GM23338 (cell line): Measurements from ENCODE around the gene TSHZ2. TPM values are rescaled to one million over a fixed set of nuclear protein-coding genes. Genes with fewer than 3 reads are reported as not detected.

ENCODE experiments used
- ATAC-seq: fragments of 200-7000 bp; cut with Tn5 transposase; 3 replicates; pipeline ENCODE4 v1.9.1; 2020
- DNase-seq: peaks from one replicate; pipeline ENCODE4 v3.0.0-alpha.2; 2015; ENCODE audit warnings: low spot score
- H2AFZ ChIP-seq: fragments of 200-600 bp; sonication (generic); 2 replicates; pipeline ENCODE4 v1.8.0; 2016; ENCODE audit warnings: antibody characterized with exemption, mild to moderate bottlenecking, moderate library complexity
- H3F3A ChIP-seq: fragments of 200-600 bp; sonication (generic); replicated peaks from 2 replicates; pipeline ENCODE4 v1.8.0; 2017; ENCODE audit warnings: antibody characterized with exemption, mixed run types, low read depth
- H3K27ac ChIP-seq: fragments of 200-600 bp; sonication (generic); 2 replicates; pipeline ENCODE4 v1.6.1; 2016; ENCODE audit warnings: low read depth
- H3K27me3 ChIP-seq: fragments of 200-600 bp; sonication (generic); 2 replicates; pipeline ENCODE4 v1.8.0; 2016; ENCODE audit warnings: mild to moderate bottlenecking, mixed run types, moderate library complexity; ENCODE audit not compliant: insufficient read depth
- H3K36me3 ChIP-seq: fragments of 200-600 bp; sonication (generic); 2 replicates; pipeline ENCODE4 v1.8.0; 2016; ENCODE audit warnings: mild to moderate bottlenecking; ENCODE audit not compliant: insufficient read depth
- H3K4me1 ChIP-seq: fragments of 200-600 bp; sonication (generic); 2 replicates; pipeline ENCODE4 v1.8.0; 2016; ENCODE audit warnings: mild to moderate bottlenecking, moderate library complexity; ENCODE audit not compliant: insufficient read depth
- H3K4me2 ChIP-seq: fragments of 200-600 bp; sonication (generic); 2 replicates; pipeline ENCODE4 v1.7.1; 2017; ENCODE audit warnings: mixed run types
- H3K4me3 ChIP-seq: fragments of 200-600 bp; sonication (generic); 2 replicates; pipeline ENCODE4 v1.6.1; 2016; ENCODE audit warnings: mixed run types
- H3K79me2 ChIP-seq: fragments of 200-600 bp; sonication (generic); replicated peaks from 2 replicates; pipeline ENCODE4 v1.8.0; 2017; ENCODE audit warnings: mild to moderate bottlenecking; ENCODE audit not compliant: insufficient read depth
- H3K9me2 ChIP-seq: fragments of 200-600 bp; sonication (generic); 2 replicates; pipeline ENCODE4 v1.8.0; 2017; ENCODE audit not compliant: insufficient read depth
- H4K20me1 ChIP-seq: fragments of 200-600 bp; sonication (generic); replicated peaks from 2 replicates; pipeline ENCODE4 v1.8.0; 2017; ENCODE audit warnings: mild to moderate bottlenecking; ENCODE audit not compliant: insufficient read depth
- H3K27ac Mint-ChIP-seq: 2 replicates; pipeline ENCODE4 v1.8.0; 2020; ENCODE audit warnings: inconsistent platforms, mild to moderate bottlenecking, moderate library complexity, mixed read lengths
- H3K27me3 Mint-ChIP-seq: 3 replicates; pipeline ENCODE4 v1.8.0; 2022; ENCODE audit warnings: low read depth, mild to moderate bottlenecking, moderate library complexity, mixed read lengths, inconsistent platforms; ENCODE audit not compliant: insufficient read depth, poor library complexity
- H3K36me3 Mint-ChIP-seq: 3 replicates; pipeline ENCODE4 v1.8.0; 2021; ENCODE audit warnings: low read depth, mild to moderate bottlenecking, inconsistent platforms, moderate library complexity, mixed read lengths
- H3K4me1 Mint-ChIP-seq: 3 replicates; pipeline ENCODE4 v1.8.0; 2020; ENCODE audit warnings: mild to moderate bottlenecking, inconsistent platforms, mixed read lengths
- H3K4me3 Mint-ChIP-seq: 3 replicates; pipeline ENCODE4 v1.8.0; 2021; ENCODE audit warnings: moderate library complexity, mild to moderate bottlenecking, inconsistent platforms, mixed read lengths
- H3K9me3 Mint-ChIP-seq: 3 replicates; pipeline ENCODE4 v1.8.0; 2020; ENCODE audit warnings: moderate library complexity, mild to moderate bottlenecking, inconsistent platforms, mixed read lengths
- CREB1 ChIP-seq: fragments of 250-450 bp; sonication (Bioruptor Pico); IDR thresholded peaks from 2 replicates; pipeline ENCODE4 v1.5.0; 2020; ENCODE audit warnings: low read depth, mild to moderate bottlenecking, moderate library complexity
- CTCF ChIP-seq, 2 experiments: fragments of 200-600 bp in 1 of 2; sonication (generic) in 1 of 2; conservative IDR thresholded peaks; 2 replicates each; pipeline versions ENCODE4 v1.5.1 to v1.6.1; 2016 to 2017; ENCODE audit warnings: antibody characterized with exemption in 2 of 2, low read depth in 2 of 2, mild to moderate bottlenecking in 2 of 2, moderate library complexity in 1 of 2
- ETS1 ChIP-seq: IDR thresholded peaks from 2 replicates; pipeline ENCODE4 v1.6.1; 2016; ENCODE audit warnings: antibody characterized with exemption
- EZH2 ChIP-seq: fragments of 200-600 bp; sonication (generic); IDR thresholded peaks from one replicate; pipeline ENCODE4 v1.8.0; 2017; ENCODE audit warnings: antibody characterized with exemption, mild to moderate bottlenecking, low read depth; ENCODE audit not compliant: unreplicated experiment
- EZH2phosphoT487 ChIP-seq: fragments of 200-600 bp; sonication (generic); IDR thresholded peaks from one replicate; pipeline ENCODE4 v1.8.1; 2018; ENCODE audit warnings: antibody characterized with exemption; ENCODE audit not compliant: unreplicated experiment
- JUNB ChIP-seq: IDR thresholded peaks from one replicate; pipeline ENCODE4 v1.6.1; 2016; ENCODE audit warnings: antibody characterized with exemption; ENCODE audit not compliant: unreplicated experiment
- NANOG ChIP-seq: IDR thresholded peaks from 2 replicates; pipeline ENCODE4 v1.6.1; 2016; ENCODE audit warnings: antibody characterized with exemption, borderline replicate concordance
- POLR2AphosphoS5 ChIP-seq: IDR thresholded peaks from 2 replicates; pipeline ENCODE4 v1.6.1; 2016; ENCODE audit warnings: antibody characterized with exemption, low read depth
- STAT1 ChIP-seq: IDR thresholded peaks from one replicate; pipeline ENCODE4 v1.6.1; 2016; ENCODE audit warnings: antibody characterized with exemption; ENCODE audit not compliant: unreplicated experiment
- ZNF114 ChIP-seq: fragments of 250-450 bp; sonication (Bioruptor Pico); IDR thresholded peaks from 2 replicates; pipeline ENCODE4 v1.5.0; 2020; ENCODE audit warnings: mild to moderate bottlenecking, moderate library complexity
- ZNF331 ChIP-seq: fragments of 250-450 bp; sonication (Bioruptor Pico); IDR thresholded peaks from 2 replicates; pipeline ENCODE4 v1.5.0; 2020; ENCODE audit warnings: low read depth, mild to moderate bottlenecking, moderate library complexity
- polyA plus RNA-seq: library from polyadenylated mRNA; unstranded; fragments of >200 nt; fragmentation: Nextera tagmentation; extraction: Ambion mirVana; gene quantifications from 2 replicates; pipeline ENCODE4 v1.2.1, GENCODE V29; 2016
- total RNA-seq: library from RNA; depleted of rRNA; stranded (reverse); fragments of >200 nt; shearing (Covaris generic); gene quantifications from 2 replicates; pipeline ENCODE4 v1.2.3, GENCODE V29; 2014
- TF ChIP-seq, protein P1 (sequence below): fragments of 250-450 bp; sonication (Bioruptor Pico); IDR thresholded peaks from 2 replicates; pipeline ENCODE4 v1.5.0; 2020; ENCODE audit warnings: mild to moderate bottlenecking, moderate library complexity
- TF ChIP-seq, protein P2 (sequence below): IDR thresholded peaks from one replicate; pipeline ENCODE4 v1.6.1; 2018; ENCODE audit warnings: antibody characterized with exemption; ENCODE audit not compliant: unreplicated experiment

Gene TSHZ2
- total and polyA plus RNA-seq, 2 experiments from 2014 or later = 0.49 to 1.3 TPM

DNA sequence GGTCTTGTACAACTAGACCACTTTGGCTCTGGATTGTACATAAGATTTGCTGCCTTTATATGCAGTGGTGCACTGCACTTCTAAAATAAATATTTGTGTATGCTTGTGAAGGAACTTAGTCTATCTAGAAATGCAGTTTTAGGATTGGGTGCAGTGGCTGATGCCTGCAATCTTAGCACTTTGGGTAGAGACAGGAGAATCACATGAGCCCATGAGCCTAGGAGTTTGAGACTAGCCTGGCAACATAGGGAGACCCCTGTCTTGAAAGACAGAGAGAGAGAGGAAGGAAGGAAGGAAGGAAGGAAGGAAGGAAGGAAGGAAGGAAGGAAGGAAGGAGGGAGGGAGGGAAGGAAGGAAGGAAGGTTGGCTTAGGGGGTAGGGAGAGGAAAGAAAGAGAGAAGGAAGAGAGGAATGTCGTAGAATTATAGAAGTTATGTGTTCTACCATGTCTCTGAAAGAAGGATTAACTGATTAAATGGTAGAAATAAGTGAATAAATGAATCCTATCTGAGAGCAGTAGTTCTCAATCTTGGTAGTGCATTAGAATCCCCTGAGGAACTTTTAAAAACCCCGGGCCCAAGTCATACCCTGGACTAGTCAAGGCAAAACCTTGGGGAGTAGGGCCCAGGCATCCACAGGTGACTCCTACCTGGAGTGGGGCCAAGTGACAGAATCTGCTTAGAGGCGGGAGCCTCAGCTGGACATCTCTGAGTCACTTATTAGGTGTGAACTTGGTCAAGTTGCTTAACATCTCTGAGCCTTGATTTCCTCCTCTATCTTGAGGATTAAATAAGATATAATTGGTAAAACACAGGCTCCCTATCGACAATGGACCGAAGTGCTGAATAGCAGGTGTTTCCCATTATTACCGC is 491.2 kb downstream of the TSHZ2 start:
- ATAC-seq (no peak), DNase-seq (no peak)
- Histone ChIP-seq H3K4me2 (no peak overlapping the region), H3K27ac (no peak overlapping the region), H2AFZ (no peak overlapping the region), H3K36me3 (peaks cover 8% of the 10 kb centered on the region; the same call in 1 of the 2 replicates), H3K4me1 (no peaks in the 10 kb centered on the region), H4K20me1 (no peaks in the 10 kb centered on the region), H3K27me3 (no peaks in the 10 kb centered on the region), H3K9me2 (no peaks in the 10 kb centered on the region), H3K79me2 (no peaks in the 10 kb centered on the region), H3K4me3 (no peak overlapping the region), H3F3A (no peaks in the 10 kb centered on the region)
- no peak for TF ChIP-seq ETS1
- TF ChIP-seq, protein P1, sequence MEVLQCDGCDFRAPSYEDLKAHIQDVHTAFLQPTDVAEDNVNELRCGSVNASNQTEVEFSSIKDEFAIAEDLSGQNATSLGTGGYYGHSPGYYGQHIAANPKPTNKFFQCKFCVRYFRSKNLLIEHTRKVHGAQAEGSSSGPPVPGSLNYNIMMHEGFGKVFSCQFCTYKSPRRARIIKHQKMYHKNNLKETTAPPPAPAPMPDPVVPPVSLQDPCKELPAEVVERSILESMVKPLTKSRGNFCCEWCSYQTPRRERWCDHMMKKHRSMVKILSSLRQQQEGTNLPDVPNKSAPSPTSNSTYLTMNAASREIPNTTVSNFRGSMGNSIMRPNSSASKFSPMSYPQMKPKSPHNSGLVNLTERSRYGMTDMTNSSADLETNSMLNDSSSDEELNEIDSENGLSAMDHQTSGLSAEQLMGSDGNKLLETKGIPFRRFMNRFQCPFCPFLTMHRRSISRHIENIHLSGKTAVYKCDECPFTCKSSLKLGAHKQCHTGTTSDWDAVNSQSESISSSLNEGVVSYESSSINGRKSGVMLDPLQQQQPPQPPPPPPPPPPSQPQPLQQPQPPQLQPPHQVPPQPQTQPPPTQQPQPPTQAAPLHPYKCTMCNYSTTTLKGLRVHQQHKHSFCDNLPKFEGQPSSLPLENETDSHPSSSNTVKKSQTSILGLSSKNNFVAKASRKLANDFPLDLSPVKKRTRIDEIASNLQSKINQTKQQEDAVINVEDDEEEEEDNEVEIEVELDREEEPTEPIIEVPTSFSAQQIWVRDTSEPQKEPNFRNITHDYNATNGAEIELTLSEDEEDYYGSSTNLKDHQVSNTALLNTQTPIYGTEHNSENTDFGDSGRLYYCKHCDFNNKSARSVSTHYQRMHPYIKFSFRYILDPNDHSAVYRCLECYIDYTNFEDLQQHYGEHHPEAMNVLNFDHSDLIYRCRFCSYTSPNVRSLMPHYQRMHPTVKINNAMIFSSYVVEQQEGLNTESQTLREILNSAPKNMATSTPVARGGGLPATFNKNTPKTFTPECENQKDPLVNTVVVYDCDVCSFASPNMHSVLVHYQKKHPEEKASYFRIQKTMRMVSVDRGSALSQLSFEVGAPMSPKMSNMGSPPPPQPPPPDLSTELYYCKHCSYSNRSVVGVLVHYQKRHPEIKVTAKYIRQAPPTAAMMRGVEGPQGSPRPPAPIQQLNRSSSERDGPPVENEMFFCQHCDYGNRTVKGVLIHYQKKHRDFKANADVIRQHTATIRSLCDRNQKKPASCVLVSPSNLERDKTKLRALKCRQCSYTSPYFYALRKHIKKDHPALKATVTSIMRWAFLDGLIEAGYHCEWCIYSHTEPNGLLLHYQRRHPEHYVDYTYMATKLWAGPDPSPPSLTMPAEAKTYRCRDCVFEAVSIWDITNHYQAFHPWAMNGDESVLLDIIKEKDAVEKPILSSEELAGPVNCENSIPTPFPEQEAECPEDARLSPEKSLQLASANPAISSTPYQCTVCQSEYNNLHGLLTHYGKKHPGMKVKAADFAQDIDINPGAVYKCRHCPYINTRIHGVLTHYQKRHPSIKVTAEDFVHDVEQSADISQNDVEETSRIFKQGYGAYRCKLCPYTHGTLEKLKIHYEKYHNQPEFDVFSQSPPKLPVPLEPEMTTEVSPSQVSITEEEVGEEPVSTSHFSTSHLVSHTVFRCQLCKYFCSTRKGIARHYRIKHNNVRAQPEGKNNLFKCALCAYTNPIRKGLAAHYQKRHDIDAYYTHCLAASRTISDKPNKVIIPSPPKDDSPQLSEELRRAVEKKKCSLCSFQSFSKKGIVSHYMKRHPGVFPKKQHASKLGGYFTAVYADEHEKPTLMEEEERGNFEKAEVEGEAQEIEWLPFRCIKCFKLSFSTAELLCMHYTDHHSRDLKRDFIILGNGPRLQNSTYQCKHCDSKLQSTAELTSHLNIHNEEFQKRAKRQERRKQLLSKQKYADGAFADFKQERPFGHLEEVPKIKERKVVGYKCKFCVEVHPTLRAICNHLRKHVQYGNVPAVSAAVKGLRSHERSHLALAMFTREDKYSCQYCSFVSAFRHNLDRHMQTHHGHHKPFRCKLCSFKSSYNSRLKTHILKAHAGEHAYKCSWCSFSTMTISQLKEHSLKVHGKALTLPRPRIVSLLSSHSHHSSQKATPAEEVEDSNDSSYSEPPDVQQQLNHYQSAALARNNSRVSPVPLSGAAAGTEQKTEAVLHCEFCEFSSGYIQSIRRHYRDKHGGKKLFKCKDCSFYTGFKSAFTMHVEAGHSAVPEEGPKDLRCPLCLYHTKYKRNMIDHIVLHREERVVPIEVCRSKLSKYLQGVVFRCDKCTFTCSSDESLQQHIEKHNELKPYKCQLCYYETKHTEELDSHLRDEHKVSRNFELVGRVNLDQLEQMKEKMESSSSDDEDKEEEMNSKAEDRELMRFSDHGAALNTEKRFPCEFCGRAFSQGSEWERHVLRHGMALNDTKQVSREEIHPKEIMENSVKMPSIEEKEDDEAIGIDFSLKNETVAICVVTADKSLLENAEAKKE (CRISPR knock-in tag) = no peak
- no peak for TF ChIP-seq POLR2AphosphoS5
- no peak for TF ChIP-seq NANOG
- TF ChIP-seq, protein P2, sequence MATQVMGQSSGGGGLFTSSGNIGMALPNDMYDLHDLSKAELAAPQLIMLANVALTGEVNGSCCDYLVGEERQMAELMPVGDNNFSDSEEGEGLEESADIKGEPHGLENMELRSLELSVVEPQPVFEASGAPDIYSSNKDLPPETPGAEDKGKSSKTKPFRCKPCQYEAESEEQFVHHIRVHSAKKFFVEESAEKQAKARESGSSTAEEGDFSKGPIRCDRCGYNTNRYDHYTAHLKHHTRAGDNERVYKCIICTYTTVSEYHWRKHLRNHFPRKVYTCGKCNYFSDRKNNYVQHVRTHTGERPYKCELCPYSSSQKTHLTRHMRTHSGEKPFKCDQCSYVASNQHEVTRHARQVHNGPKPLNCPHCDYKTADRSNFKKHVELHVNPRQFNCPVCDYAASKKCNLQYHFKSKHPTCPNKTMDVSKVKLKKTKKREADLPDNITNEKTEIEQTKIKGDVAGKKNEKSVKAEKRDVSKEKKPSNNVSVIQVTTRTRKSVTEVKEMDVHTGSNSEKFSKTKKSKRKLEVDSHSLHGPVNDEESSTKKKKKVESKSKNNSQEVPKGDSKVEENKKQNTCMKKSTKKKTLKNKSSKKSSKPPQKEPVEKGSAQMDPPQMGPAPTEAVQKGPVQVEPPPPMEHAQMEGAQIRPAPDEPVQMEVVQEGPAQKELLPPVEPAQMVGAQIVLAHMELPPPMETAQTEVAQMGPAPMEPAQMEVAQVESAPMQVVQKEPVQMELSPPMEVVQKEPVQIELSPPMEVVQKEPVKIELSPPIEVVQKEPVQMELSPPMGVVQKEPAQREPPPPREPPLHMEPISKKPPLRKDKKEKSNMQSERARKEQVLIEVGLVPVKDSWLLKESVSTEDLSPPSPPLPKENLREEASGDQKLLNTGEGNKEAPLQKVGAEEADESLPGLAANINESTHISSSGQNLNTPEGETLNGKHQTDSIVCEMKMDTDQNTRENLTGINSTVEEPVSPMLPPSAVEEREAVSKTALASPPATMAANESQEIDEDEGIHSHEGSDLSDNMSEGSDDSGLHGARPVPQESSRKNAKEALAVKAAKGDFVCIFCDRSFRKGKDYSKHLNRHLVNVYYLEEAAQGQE = no peak
- no peak for TF ChIP-seq JUNB
- no peak for TF ChIP-seq ZNF331 (CRISPR knock-in tag)
- TF ChIP-seq EZH2phosphoT487 = no peak
- no peak for TF ChIP-seq CTCF (conservative IDR thresholded peaks at IDR 0.05; ENCODE audit: low read depth in 2 of 2)
- TF ChIP-seq ZNF114 (CRISPR knock-in tag) = no peak
- TF ChIP-seq STAT1 = no peak
- TF ChIP-seq CREB1 = no peak
- no peak for TF ChIP-seq EZH2
- Mint-ChIP-seq H3K36me3 (peaks cover 18% of the 10 kb centered on the region; the same call in 2 of the 3 replicates), H3K4me3 (no peak overlapping the region), H3K27ac (no peak overlapping the region), H3K27me3 (peaks cover 2% of the 10 kb centered on the region), H3K9me3 (peaks cover 36% of the 10 kb centered on the region), H3K4me1 (no peaks in the 10 kb centered on the region)
